DND-41 (cell line): ENCODE data around the gene MXD1.

ENCODE experiments used
- EZH2 ChIP-seq: IDR thresholded peaks from 3 replicates; pipeline ENCODE4 v1.6.1; 2012; ENCODE audit warnings: borderline replicate concordance, low read depth, mild to moderate bottlenecking, moderate library complexity, low read length, inconsistent platforms; ENCODE audit not compliant: severe bottlenecking
- TF ChIP-seq, protein P1 (sequence below): IDR thresholded peaks from 2 replicates; pipeline ENCODE4 v1.5.1; 2012; ENCODE audit warnings: borderline replicate concordance, low read length, moderate library complexity, mild to moderate bottlenecking; ENCODE audit not compliant: poor library complexity, severe bottlenecking; ENCODE audit errors: extremely low read depth

DNA sequence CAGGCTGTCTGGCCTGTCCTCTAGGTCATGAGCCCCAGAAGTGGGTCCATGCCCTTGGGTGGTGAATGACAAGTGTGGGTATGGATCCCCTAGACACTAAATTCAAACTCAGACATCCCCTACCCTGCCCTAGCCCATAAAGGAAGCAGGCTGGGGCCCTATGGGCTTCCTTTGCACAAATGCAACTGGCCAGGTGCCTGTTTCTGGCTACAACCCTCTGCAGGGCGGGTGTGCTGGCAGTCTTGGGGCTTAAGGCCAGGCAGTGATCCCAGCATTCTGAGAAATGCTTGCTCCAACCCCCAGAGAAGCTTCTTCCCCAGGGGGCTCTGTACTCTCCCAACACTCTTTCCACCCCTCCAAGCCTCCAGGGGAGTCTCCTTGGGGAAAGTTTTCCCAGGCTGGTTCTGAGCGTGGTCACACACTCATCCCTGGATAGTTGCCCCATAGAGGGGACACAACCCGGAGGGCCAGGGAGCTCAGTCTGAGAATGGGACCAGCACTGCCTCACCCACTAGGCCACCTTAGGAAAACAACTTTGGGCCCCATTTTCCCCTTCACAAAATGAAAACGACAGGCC lies 63.1 kb downstream of the MXD1 start:
- TF ChIP-seq, protein P1, sequence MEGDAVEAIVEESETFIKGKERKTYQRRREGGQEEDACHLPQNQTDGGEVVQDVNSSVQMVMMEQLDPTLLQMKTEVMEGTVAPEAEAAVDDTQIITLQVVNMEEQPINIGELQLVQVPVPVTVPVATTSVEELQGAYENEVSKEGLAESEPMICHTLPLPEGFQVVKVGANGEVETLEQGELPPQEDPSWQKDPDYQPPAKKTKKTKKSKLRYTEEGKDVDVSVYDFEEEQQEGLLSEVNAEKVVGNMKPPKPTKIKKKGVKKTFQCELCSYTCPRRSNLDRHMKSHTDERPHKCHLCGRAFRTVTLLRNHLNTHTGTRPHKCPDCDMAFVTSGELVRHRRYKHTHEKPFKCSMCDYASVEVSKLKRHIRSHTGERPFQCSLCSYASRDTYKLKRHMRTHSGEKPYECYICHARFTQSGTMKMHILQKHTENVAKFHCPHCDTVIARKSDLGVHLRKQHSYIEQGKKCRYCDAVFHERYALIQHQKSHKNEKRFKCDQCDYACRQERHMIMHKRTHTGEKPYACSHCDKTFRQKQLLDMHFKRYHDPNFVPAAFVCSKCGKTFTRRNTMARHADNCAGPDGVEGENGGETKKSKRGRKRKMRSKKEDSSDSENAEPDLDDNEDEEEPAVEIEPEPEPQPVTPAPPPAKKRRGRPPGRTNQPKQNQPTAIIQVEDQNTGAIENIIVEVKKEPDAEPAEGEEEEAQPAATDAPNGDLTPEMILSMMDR, result no peak
- no peak for TF ChIP-seq EZH2
